ENCODE data around the gene GLI3. TPM values are rescaled to one million over a fixed set of nuclear protein-coding genes. Genes with fewer than 3 reads are reported as not detected.

Gene GLI3
- total and polyA plus RNA-seq, 2 of the 8 experiments (the other 6 are each of a cell fraction or from before 2014, with no cell fraction given) = 8.0 to 31.1 TPM

DNA sequence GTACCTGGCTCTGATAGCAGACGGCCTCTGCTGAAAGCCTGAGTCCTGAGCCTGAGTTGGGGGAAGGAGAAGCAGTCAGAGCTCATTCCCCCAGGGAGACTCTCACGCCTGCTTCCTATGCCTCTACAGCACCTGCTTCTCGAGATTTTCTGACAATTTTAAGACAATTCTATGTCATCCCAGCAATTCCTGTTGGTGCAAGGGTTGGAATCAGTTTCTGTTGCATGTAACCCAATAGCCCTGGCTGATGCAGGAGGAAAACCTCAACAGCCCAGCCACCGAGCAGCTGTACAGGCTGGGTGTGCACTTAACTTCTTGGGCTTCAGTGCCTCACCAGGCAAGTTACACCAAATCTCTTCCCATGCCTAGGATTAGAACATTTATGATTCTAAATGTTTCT is 134.7 kb downstream of the GLI3 start:
- H2BK15ac ChIP-seq (ENCODE audit: low read length) = no peak overlapping the region
- H3K23me2 ChIP-seq (ENCODE audit: low read depth, low read length) = no peaks in the 10 kb centered on the region
- H3K18ac ChIP-seq (ENCODE audit: extremely low read depth, low read length) = no peak overlapping the region
- H2BK120ac ChIP-seq (replicated peaks; ENCODE audit: low read depth, low read length) = no peak overlapping the region
- no peak overlapping the region for H2AFZ ChIP-seq (ENCODE audit: low read length)
- ChIA-PET POLR2A (ENCODE audit: partially characterized antibody) (no interaction called here), CTCF (ENCODE audit: partially characterized antibody) (interaction anchor here (1.2 kb wide), 1 partner anchor 123 kb away, joined by 3 read pairs; no protein-coding TSS in a partner anchor)
- no peaks in the 10 kb centered on the region for H3K79me1 ChIP-seq (ENCODE audit: low read depth, low read length)
- no peak overlapping the region for H2BK12ac ChIP-seq (ENCODE audit: low read depth, low read length)
- no peak overlapping the region for H3K27ac ChIP-seq (ENCODE audit: low read depth, low read length)
- no peaks in the 10 kb centered on the region; a peak in 1 of 4 replicates for H3K79me2 ChIP-seq (ENCODE audit: control insufficient read depth in 1 of 2, insufficient read depth in 2 of 2, low read length in 2 of 2)
- no peaks in the 10 kb centered on the region for H3K9me3 ChIP-seq (ENCODE audit: insufficient read depth in 2 of 2, low read depth in 1 of 2, low read length in 1 of 2)
- H3K27me3 ChIP-seq (replicated peaks in 1 of 4; ENCODE audit: control insufficient read depth in 3 of 4, extremely low read depth in 1 of 4, insufficient read depth in 3 of 4, low read length in 3 of 4) = peaks cover 0 to 2% (median under 1%) of the 10 kb centered on the region in 4 experiments; a peak in 3 of 7 replicates
- no peak overlapping the region for H3K9ac ChIP-seq (replicated peaks in 1 of 4; ENCODE audit: extremely low read depth in 1 of 4, low read depth in 3 of 4, low read length in 3 of 4)
- H4K20me1 ChIP-seq (replicated peaks in 1 of 2; ENCODE audit: control insufficient read depth in 1 of 2, insufficient read depth in 2 of 2, low read length in 2 of 2) = peaks cover 0 to 1% of the 10 kb centered on the region in 2 experiments
- no peak for DNase-seq (ENCODE audit: low read depth in 1 of 2, low spot score in 2 of 2)
- H3K4me3 ChIP-seq (ENCODE audit: extremely low read depth in 1 of 4, insufficient read depth in 2 of 4, low read depth in 3 of 4, low read length in 4 of 4) = no peak overlapping the region
- 98% methylated on average over 4 of the region's 4 CpGs; no CpG with 5 or more reads in 1 of the 2 experiments for WGBS, 2 experiments (ENCODE audit: extremely low coverage in 1 of 2, insufficient coverage in 1 of 2, insufficient read length in 1 of 2, insufficient replicate concordance in 2 of 2, low coverage in 1 of 2, low lambda C conversion rate in 2 of 2, missing lambda C conversion rate in 1 of 2)
- H4K8ac ChIP-seq (ENCODE audit: extremely low read depth, insufficient read depth, low read length) = no peak overlapping the region
- H2BK5ac ChIP-seq (ENCODE audit: low read depth, low read length) = no peak overlapping the region
- no peak for FAIRE-seq
- H3K14ac ChIP-seq (ENCODE audit: insufficient read length) = no peak overlapping the region
- no peak overlapping the region for H3K23ac ChIP-seq (ENCODE audit: insufficient read length)
- H3K4ac ChIP-seq (replicated peaks; ENCODE audit: insufficient read length, low read depth, low read length) = no peak overlapping the region
- peaks cover 0 to 6% (median 2%) of the 10 kb centered on the region in 4 experiments; a peak in 4 of 7 replicates for H3K4me1 ChIP-seq (replicated peaks in 1 of 4; ENCODE audit: control insufficient read depth in 3 of 4, insufficient read depth in 4 of 4, low read length in 3 of 4)
- H4K5ac ChIP-seq (ENCODE audit: insufficient read length, low read depth, low read length) = no peak overlapping the region
- no peak overlapping the region for H4K91ac ChIP-seq (replicated peaks; ENCODE audit: insufficient read length, low read length)
- H2AK5ac ChIP-seq (ENCODE audit: low read depth, low read length) = no peak overlapping the region
- H3K36me3 ChIP-seq (ENCODE audit: control insufficient read depth in 2 of 4, insufficient read depth in 4 of 4, low read length in 3 of 4) = peaks cover 0 to 4% (median 0%) of the 10 kb centered on the region in 4 experiments; a peak in 1 of 8 replicates
- no peak overlapping the region for H2BK20ac ChIP-seq (ENCODE audit: low read length)
- no peak overlapping the region for H3K4me2 ChIP-seq (ENCODE audit: insufficient read depth in 1 of 2, low read depth in 2 of 2, low read length in 2 of 2)
- no peak overlapping the region for H3K56ac ChIP-seq (replicated peaks; ENCODE audit: insufficient read length, low read depth, low read length)
- TF ChIP-seq MAX (IDR thresholded peaks at IDR 0.05) (no peak), BRCA1 (IDR thresholded peaks at IDR 0.05; ENCODE audit: low read depth, low read length) (no peak), RBBP5 (IDR thresholded peaks at IDR 0.05; ENCODE audit: borderline replicate concordance, low read depth, low read length) (no peak), RXRA (IDR thresholded peaks at IDR 0.05; ENCODE audit: insufficient read depth, low read depth, low read length) (no peak), SP4 (IDR thresholded peaks at IDR 0.05; ENCODE audit: low read length) (no peak), TBP (IDR thresholded peaks at IDR 0.05; ENCODE audit: low read depth, low read length) (no peak), ZNF274 (IDR thresholded peaks at IDR 0.05; ENCODE audit: borderline replicate concordance, extremely low read depth, low read length) (no peak), RFX5 (IDR thresholded peaks at IDR 0.05; ENCODE audit: borderline replicate concordance, low read depth, low read length) (no peak), EGR1 (IDR thresholded peaks at IDR 0.05; ENCODE audit: borderline replicate concordance, low read depth, low read length) (no peak), KDM4A (IDR thresholded peaks at IDR 0.05; ENCODE audit: low read depth, low read length, severe bottlenecking) (no peak), CREB1 (IDR thresholded peaks at IDR 0.05) (no peak), MAFK (IDR thresholded peaks at IDR 0.05; ENCODE audit: low read depth, low read length) (no peak), CHD2 (IDR thresholded peaks at IDR 0.05; ENCODE audit: low read length) (no peak), YY1 (IDR thresholded peaks at IDR 0.05; ENCODE audit: low read depth, low read length) (no peak), BACH1 (IDR thresholded peaks at IDR 0.05; ENCODE audit: low read length) (no peak), JUND (IDR thresholded peaks at IDR 0.05; ENCODE audit: low read length) (no peak)
